CMK (cell line): ENCODE measurements around the gene FADS2.

Source experiments
- DNase-seq: peaks from one replicate; pipeline ENCODE4 v3.0.0-alpha.2; 2010; ENCODE audit warnings: low read depth

The FADS2 gene

DNA sequence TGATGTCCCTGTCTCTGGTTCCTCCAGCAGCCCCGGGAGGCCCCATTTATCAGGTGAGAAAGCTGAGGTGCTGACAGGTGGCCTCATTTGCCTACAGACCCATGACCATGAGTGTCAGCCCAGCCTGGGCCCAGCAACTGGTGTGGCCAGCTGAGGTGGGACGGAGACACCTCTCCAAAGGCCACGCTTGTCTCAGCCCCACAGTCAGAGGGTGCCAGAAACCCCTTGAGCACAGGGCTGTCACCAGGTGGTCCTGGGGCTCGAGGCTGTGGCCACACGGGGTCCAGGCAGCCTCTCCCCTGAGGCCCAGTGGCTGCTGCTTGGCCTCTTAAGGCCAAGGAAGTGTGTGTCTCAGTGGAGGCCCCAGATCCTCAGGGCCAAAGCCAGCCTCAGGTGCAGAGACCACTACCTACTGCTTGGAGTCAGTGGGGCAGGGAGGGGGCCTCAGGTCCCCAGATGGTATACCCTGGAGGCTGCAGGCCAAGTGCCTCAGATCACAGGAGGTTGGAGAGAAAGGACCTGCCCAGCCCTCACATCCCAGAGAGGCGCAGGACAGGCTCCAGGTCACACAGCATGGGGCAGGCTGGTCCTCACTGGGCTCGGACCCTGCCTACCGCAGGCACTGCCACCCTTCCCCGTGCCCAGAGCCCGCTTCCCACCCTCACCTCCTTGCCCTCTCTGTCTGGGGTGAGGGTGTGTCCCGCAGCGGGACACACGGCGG is 77.9 kb downstream of the FADS2 start:
- no peak for DNase-seq

DNA sequence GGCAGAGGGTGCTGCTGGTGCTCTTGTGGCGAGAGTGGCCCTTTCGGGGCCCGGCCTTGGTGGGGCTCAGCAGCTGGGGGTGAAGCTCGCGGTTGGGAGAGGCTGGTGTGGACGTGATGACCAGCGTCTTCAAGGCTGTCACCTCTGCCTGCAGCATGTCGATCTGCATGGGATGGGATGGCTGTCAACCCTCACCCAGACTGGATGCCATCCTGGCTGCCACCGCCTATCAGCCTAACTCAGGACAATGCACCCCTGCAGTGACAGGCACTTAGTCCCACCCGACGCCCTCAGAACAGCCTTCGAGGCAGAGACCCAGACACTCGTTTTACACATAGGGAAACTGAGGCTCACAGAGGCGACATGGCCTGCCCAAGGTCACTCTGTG is 78.4 kb downstream of the FADS2 start:
- no peak for DNase-seq

DNA sequence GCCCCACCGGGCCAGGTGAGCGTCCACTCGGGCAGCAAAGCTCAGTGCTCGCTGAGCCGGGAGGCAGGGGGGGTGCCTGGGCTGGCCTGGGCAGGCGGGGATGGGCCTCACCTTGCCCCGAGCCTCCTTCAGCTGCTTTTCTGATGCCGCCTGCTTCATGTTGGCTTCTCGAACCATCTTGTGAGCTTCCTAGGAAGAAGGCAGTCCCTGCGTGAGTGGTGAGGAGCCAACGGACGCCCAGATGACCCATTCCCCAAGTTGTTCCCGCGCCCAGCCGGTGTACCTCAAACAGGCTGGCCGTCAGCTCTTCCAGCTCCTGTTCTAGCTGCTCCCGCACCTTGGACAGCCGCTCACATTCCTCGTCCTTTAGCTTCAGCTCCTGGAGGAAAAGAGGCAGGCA is 79.2 kb downstream of the FADS2 start:
- DNase-seq = no peak

DNA sequence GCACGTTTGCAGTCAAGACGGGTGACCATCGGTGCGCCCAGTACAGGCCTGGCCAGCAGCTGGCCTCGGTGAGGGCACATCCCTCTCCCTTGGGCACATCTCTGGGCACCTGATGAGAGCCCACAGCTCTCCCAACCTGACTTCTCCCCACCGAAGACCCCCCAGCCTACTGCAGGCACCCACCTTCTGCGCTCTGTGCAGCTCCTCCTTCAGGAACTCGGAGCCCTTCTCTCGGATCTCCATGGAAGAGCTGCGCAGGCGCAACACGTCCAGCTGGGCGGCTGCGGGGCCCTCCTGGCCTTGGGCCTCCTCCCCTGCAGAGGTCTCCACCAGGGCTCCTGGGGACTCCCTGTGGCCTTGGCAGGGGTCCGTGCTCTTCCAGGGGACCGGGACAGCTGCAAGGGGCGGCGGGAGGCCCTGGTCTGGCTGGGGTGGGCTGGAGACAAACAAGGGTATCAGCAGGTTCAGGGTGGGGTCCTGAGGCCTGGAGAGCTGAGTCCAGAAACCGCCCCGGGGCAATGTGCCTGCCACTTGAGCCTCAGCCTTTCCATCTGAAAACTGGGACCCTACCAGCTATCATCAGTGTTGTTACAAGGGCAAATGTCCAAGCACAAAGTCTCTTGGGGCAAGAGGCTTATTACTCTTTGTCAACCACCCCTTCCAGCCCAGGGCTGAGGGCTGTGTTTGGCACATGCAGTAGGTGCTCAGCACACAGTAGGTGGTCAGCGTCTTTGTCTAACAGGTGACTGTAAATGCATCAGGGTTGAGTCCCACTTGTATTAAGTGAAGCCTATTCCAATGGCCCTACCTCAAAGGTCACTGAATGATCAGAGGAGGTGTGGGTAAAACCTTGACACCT is 80.0 kb downstream of the FADS2 start:
- no peak for DNase-seq

DNA sequence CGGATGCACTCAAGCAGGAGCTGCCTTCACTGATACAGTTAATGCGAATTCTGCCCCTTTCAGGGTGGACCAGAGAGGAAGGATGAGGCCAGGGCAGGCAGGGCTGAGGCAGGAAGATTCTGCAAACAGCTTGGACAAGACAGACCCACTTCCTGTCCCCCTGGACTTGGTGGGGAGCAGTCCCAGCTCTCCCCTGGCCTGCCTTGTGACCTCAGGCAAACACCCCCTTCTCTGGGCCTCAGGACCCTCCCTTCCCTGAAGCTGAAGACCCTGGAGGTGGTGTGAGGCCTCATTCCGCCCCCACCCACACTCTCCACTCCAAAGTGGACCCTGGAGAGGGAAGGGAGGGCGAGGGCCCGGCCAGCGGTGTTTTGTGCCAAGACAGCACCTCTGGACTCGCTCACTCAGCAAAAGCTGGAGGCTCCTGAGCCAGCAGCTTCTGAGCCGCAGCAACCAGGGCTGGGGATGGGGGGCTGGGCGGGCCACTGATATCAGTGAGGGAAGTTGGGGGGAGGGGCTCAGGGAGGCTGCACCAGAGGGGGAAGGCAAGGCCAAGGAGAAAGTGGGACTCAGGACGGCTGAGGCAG is 80.7 kb downstream of the FADS2 start:
- DNase-seq = no peak

DNA sequence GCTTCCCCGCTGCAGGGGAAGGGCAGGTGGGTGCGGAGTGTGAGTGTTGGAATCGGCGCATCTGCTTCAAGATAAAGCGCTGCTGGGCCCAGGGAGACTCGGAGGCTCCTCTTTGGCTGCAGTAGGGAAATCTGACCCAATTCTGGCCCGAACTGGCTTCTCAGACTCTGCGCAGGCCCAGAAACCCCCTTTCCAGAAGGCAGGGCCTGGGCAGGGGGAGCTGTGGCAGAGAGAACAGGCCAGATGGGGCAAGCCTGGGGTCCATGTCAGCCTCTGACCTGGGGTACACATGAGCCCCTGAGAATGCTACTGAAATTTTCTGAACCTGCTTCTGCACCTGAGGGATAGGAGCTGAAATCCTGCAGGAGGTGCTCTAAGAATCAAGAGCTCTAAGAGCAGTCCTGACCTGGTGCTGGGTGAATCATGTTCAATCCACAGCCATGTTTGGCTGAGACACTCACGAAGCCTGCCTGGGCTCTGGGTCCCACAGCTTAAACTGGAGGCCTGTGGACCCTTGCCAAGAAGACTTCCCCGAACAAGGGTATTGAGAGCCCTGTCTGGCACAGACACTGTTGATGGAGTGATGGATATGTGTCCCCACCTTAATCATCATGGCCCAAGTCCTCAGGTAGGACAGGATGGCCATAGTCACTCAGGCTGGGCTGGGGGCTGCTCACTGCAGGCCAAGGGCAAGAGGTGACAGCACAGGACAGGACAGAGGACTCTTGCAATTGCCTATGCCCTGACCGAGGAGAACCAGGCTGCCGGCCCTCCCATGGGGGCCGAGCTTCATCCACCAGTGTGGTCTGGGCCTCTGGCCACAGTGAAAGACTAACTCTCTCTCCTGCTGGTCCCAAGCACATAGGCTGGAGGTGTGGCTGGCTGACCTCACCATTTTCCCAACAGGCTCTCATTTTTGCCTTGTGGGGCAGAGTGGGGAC is 82.4 kb downstream of the FADS2 start:
- DNase-seq = no peak

DNA sequence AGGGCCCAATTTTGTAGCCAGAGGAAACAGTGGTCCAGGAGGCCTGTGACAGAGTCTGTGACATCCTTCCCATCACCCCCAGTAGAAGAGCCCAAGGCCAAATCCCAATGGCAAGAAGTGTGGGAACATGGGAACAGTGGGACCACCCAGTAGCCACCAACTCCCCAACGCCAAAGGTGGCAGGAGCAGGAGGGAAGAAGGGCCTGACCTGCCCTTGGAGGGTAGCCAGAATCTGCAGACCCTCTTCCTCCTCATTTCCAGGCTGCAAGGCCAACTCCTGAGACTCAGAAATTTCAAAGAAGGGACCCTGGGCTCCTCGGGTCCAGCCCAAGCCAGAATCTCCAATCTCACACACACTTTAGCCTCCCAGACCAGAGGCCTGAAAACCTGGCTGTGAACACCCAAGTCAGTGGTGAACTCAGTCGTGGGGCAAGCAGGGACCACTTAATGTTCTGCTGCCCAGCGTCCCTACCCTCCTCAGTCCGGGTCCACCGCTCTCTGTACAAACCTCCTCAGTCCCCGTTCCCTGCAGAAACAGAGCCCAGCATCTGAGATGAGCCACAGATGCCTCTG is 83.1 kb downstream of the FADS2 start:
- DNase-seq = no peak

DNA sequence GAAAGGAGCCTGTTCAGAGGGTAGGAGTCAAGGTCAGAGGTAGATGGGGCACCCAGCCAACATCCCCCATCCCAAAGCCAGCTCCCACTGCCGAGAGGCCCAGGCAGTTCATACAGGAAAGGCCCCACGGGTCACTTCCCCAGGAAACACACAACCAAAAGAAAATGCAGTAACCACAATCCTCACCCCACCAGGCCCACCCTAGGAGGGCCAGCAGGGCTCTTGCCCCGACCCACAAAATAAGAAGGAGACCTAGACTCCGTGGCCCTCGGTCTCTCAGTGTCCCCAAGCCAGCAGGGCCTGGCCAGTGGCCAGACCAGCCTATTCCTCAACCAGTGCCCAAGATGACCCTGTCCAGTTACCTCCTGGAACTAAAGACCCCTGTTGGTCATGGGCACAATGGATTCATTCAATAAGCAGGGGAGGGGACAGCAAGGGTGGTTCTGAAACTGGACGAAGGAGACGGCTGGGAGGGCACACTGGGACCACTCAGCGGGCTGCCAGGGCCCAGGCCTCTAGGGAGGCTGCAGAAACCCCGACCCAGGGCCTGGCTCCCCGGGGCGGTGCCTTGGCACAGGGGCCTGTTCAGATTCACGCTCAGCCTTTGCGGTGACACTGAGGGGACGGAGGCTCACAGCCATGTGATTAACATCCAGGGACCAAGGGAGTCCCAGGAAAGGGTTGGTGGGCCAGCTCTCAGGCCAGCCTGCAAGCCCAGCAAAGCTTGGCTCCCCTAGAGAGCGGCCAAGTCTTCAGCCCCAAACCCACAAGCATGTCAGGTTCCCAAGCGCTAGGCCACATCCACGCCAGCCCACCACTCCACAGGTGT is 83.8 kb downstream of the FADS2 start:
- DNase-seq = no peak

DNA sequence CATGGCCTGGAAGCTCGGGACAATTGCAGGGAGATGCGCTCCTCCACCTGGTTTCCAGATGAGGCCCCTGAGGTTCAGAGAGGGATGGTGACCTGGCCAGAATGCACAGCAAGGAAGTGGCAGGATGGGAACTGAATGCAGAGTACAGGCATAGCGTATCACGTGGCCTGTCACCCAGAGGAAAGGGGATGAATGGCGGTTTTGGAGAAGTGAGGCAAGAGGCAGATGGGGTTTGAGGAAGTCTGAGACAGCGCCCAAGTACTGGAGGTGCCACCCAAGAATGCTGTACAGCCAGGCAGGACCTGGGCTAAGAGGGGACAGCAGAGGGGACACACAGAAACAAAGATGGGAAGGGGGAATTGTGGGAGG is 84.4 kb downstream of the FADS2 start:
- no peak for DNase-seq

DNA sequence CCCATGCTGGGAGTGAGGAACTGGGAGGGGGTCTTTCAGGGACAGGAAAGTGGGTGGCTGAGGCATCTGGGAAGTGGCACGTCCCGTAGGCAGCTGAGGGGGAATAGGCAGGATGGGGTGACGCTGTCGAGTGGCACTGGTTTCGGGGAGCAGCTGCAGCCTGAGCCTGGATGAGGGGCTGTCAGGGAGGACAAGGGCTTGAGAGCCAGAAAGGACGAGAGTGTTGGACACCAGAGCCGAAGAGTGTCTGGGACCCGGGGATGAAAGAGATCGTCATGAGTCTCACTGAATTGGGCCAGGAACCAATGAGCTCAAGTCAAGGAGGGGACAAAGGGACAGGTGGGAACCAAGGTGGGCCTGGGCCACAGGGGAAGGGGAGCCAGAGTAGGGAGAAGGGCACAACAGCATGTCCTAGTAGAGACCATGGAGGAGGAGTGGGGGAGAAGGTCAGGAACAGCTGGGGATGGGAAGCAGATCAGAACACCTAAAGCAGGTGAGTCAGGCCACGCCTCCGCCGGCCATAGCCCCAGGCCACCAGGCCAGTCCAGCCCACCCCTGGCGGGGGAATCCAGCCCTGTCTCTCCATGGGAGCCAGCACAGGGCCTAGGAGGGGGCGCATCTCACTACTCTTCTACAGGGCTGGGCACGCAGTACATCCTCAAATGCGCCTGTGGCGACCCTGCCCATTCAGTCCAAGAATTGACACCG is 85.0 kb downstream of the FADS2 start:
- no peak for DNase-seq

DNA sequence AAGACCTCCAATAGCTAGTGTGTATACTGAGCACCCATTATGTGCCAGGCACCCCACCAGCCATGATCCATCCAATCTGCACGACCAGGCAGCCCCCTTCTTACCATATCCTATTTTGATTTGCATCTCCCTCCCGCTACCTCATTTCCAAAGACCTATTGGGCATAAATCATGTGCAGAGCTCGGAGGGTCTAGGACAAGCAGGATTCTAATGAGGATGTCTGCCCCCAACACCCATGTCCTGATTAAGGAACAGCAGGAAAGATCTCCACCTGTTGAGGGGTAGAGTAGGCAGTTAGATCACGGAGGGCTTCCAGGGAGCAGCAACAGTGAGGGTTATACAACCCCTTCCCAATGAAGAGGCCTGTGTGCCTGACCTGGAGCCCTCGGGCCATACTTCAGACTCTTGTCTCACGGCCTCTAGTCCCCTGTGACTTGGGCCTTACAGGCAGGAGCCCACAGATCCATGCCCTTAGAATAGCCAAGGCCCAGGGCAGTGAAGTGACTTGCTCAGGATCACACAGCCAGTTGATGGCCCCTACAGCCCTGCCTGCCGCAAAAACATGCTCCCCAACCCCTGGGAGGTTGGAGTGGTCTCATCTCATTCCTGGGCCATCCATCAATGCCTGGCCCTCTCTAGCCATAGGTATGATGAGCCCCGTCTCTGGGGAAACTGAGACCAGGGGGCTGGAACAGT is 85.7 kb downstream of the FADS2 start:
- DNase-seq = no peak

DNA sequence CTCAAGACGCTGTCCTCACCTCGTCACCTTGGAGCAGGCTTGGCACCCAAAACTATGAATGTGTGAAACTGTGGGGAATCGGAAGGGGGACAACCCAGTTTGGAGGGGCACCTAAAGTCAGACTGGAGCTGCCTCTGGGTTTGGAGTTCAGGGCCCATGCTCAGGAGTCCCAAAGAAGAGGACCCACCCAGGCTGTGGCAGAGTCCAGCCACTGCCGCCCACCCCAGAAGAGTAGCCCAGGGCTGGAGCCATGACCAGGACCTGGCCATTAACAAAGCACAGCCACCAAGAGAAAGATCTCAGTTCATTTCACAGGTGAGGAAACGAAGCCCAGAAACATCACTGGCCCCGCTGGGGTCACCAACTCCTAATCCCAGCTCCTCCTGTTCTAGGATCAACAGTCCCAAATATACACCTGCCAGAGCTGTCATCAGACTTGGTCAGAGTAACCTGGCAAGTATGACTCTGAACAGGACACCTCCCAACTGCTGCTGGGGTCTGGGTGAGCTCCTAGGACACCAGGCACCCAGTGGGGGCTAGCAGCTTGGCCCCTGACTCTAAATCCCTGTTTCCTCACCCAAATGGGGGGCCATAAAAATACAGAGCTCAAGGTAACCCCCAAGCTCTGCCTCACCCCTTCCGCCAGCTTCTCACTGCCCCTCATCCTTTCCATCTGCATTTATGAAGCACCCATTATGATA is 86.5 kb downstream of the FADS2 start:
- DNase-seq = no peak

DNA sequence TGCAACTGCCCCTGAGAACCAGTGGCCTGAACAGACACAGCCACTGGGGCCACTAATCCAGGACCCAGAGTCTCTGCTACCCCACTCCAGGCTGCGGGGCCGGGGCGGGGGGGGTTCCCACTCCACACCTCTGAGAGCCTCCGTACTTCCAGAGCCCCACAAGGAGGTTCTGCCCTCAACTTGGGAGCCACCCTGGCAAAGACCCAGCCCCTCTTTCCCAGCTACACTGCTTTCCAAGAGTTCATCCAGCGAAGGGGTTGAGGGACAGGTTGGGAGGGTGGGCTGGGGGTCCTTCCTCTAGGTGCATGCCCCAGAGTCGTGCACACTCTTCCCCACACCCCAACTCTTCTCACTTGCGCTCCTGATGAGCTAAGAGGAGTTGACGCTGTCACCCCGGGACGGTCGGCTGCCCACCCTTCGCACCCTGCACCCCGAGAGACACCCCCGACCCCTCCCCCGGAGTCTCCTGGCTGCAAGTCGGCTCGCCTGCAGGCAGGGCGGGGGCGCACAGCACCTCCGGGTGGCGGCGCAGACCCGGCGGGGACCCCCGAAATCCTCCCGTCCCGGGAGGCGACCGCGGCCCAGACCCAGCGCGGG is 88.7 kb downstream of the FADS2 start:
- no peak for DNase-seq
